HUES48 (cell line): ENCODE measurements around the gene SYNPO.

Experiments
- H3K27ac ChIP-seq: one replicate; pipeline ENCODE4 v1.7.0; 2013; ENCODE audit warnings: low read depth, low read length, inconsistent platforms
- H3K27me3 ChIP-seq: 2 replicates; pipeline ENCODE4 v1.6.1; 2013; ENCODE audit warnings: mild to moderate bottlenecking, low read length; ENCODE audit not compliant: control insufficient read depth, insufficient read depth
- H3K36me3 ChIP-seq: 2 replicates; pipeline ENCODE4 v1.6.1; 2013; ENCODE audit warnings: low read length; ENCODE audit not compliant: control insufficient read depth, insufficient read depth
- H3K4me1 ChIP-seq: 2 replicates; pipeline ENCODE4 v1.6.1; 2013; ENCODE audit warnings: mild to moderate bottlenecking, low read length; ENCODE audit not compliant: control insufficient read depth, insufficient read depth
- H3K4me3 ChIP-seq: 2 replicates; pipeline ENCODE4 v1.5.1; 2013; ENCODE audit warnings: mild to moderate bottlenecking, low read depth, low read length
- H3K9ac ChIP-seq: 2 replicates; pipeline ENCODE4 v1.6.1; 2013; ENCODE audit warnings: mild to moderate bottlenecking, low read depth, low read length, moderate library complexity
- H3K9me3 ChIP-seq: 2 replicates; pipeline ENCODE4 v1.6.1; 2013; ENCODE audit warnings: low read length; ENCODE audit not compliant: control insufficient read depth, insufficient read depth

The SYNPO gene

GRCh38 chr5:150607991-150608390, 32.5 kb upstream of the SYNPO start:
- H3K9ac ChIP-seq, result no peak overlapping the region
- no peak overlapping the region for H3K27ac ChIP-seq
- H3K27me3 ChIP-seq, result no peaks in the 10 kb centered on the region
- no peak overlapping the region for H3K4me3 ChIP-seq
- no peaks in the 10 kb centered on the region for H3K36me3 ChIP-seq
- H3K4me1 ChIP-seq, result no peaks in the 10 kb centered on the region
- H3K9me3 ChIP-seq, result no peaks in the 10 kb centered on the region

- no peak overlapping the region for H3K27ac ChIP-seq
- H3K9ac ChIP-seq, result no peak overlapping the region
- H3K4me1 ChIP-seq, result peaks cover 3% of the 10 kb centered on the region; the same call in 1 of the 2 replicates
- no peak overlapping the region for H3K4me3 ChIP-seq
- H3K9me3 ChIP-seq, result no peaks in the 10 kb centered on the region
- H3K27me3 ChIP-seq, result no peaks in the 10 kb centered on the region
- H3K36me3 ChIP-seq, result no peaks in the 10 kb centered on the region
Measured at GRCh38 chr5:150608991-150609390, 31.5 kb upstream of the SYNPO start.

- no peaks in the 10 kb centered on the region for H3K27me3 ChIP-seq
- peaks cover 4% of the 10 kb centered on the region; the same call in 1 of the 2 replicates for H3K4me1 ChIP-seq
- H3K9me3 ChIP-seq, result no peaks in the 10 kb centered on the region
- H3K27ac ChIP-seq, result no peak overlapping the region
- no peak overlapping the region for H3K9ac ChIP-seq
- no peak overlapping the region for H3K4me3 ChIP-seq
- H3K36me3 ChIP-seq, result no peaks in the 10 kb centered on the region
Measured at GRCh38 chr5:150609843-150610584, 30.4 kb upstream of the SYNPO start.

GRCh38 chr5:150611026-150611425, 29.4 kb upstream of the SYNPO start:
- Histone ChIP-seq H3K27ac (no peak overlapping the region), H3K9me3 (no peaks in the 10 kb centered on the region), H3K36me3 (no peaks in the 10 kb centered on the region), H3K9ac (no peak overlapping the region), H3K4me1 (peaks cover 4% of the 10 kb centered on the region; the same call in 1 of the 2 replicates), H3K27me3 (no peaks in the 10 kb centered on the region), H3K4me3 (no peak overlapping the region)

GRCh38 chr5:150612405-150612804, 28.1 kb upstream of the SYNPO start:
- Histone ChIP-seq H3K36me3 (no peaks in the 10 kb centered on the region), H3K9me3 (no peaks in the 10 kb centered on the region), H3K4me1 (peaks cover 4% of the 10 kb centered on the region; the same call in 1 of the 2 replicates), H3K9ac (no peak overlapping the region), H3K4me3 (no peak overlapping the region), H3K27ac (no peak overlapping the region), H3K27me3 (no peaks in the 10 kb centered on the region)

GRCh38 chr5:150612905-150613670, 27.4 kb upstream of the SYNPO start:
- peaks cover 4% of the 10 kb centered on the region; the same call in 1 of the 2 replicates for H3K4me1 ChIP-seq
- H3K4me3 ChIP-seq, result no peak overlapping the region
- no peaks in the 10 kb centered on the region for H3K36me3 ChIP-seq
- H3K27ac ChIP-seq, result no peak overlapping the region
- H3K9ac ChIP-seq, result no peak overlapping the region
- H3K27me3 ChIP-seq, result no peaks in the 10 kb centered on the region
- no peaks in the 10 kb centered on the region for H3K9me3 ChIP-seq

GRCh38 chr5:150613991-150614660, 26.3 kb upstream of the SYNPO start:
- Histone ChIP-seq H3K4me1 (peaks cover 4% of the 10 kb centered on the region; the same call in 1 of the 2 replicates), H3K27ac (no peak overlapping the region), H3K9me3 (no peaks in the 10 kb centered on the region), H3K4me3 (no peak overlapping the region), H3K9ac (no peak overlapping the region), H3K36me3 (no peaks in the 10 kb centered on the region), H3K27me3 (no peaks in the 10 kb centered on the region)

- Histone ChIP-seq H3K36me3 (no peaks in the 10 kb centered on the region), H3K27ac (no peak overlapping the region), H3K4me1 (peaks cover 4% of the 10 kb centered on the region; the same call in 1 of the 2 replicates), H3K9me3 (no peaks in the 10 kb centered on the region), H3K27me3 (no peaks in the 10 kb centered on the region), H3K9ac (no peak overlapping the region), H3K4me3 (no peak overlapping the region)
Measured at GRCh38 chr5:150614661-150615060, 25.8 kb upstream of the SYNPO start.

GRCh38 chr5:150615141-150615699, 25.2 kb upstream of the SYNPO start:
- no peak overlapping the region for H3K4me3 ChIP-seq

GRCh38 chr5:150616024-150616470, 24.4 kb upstream of the SYNPO start:
- Histone ChIP-seq H3K4me1 (peaks cover 4% of the 10 kb centered on the region; the same call in 1 of the 2 replicates), H3K9me3 (no peaks in the 10 kb centered on the region), H3K4me3 (no peak overlapping the region), H3K36me3 (no peaks in the 10 kb centered on the region), H3K9ac (no peak overlapping the region), H3K27me3 (no peaks in the 10 kb centered on the region), H3K27ac (no peak overlapping the region)

More at GRCh38 chr5:150615141-150615699, 25.2 kb upstream of the SYNPO start:
- H3K4me1 ChIP-seq, result peaks cover 4% of the 10 kb centered on the region; the same call in 1 of the 2 replicates
- H3K9ac ChIP-seq, result no peak overlapping the region
- H3K27me3 ChIP-seq, result no peaks in the 10 kb centered on the region
- H3K36me3 ChIP-seq, result no peaks in the 10 kb centered on the region
- H3K27ac ChIP-seq, result no peak overlapping the region
- no peaks in the 10 kb centered on the region for H3K9me3 ChIP-seq
